Kidney glomerular epithelial cell (primary cell): ENCODE data around the gene MLLT3.
A peak's percentile ranks its signal among the peaks of the same experiment; 100 is the strongest.

Experiments used
- DNase-seq: peaks from one replicate; lab custom pipeline; 2025; lab: John Stamatoyannopoulos, UW

Gene MLLT3

GRCh38 chr9:20625003-20625349, 2.7 kb upstream of the MLLT3 start:
- DNase-seq: no peak

- DNase-seq: peak; percentile 83
These were observed 2.1 kb upstream of the MLLT3 start for GRCh38 chr9:20624201-20625002.

GRCh38 chr9:20623748-20624124, 1.4 kb upstream of the MLLT3 start:
- no peak for DNase-seq

- no peak for DNase-seq
These were observed 885 bp upstream of the MLLT3 start for GRCh38 chr9:20623021-20623747.

GRCh38 chr9:20621471-20622329, 599 bp downstream of the MLLT3 start:
- peak; percentile 51 for DNase-seq

GRCh38 chr9:20620650-20621470, 1.4 kb downstream of the MLLT3 start:
- peak; percentile 27 for DNase-seq

- peak; percentile 61 for DNase-seq
These were observed 2.7 kb downstream of the MLLT3 start for GRCh38 chr9:20619487-20620200.

GRCh38 chr9:20618361-20618802, 3.9 kb downstream of the MLLT3 start:
- no peak for DNase-seq

GRCh38 chr9:20616808-20617207, 5.5 kb downstream of the MLLT3 start:
- no peak for DNase-seq

- no peak for DNase-seq
These were observed 7.6 kb downstream of the MLLT3 start for GRCh38 chr9:20614602-20615216.

- DNase-seq: peak; percentile 95
These were observed 10.5 kb downstream of the MLLT3 start for GRCh38 chr9:20611691-20612287.

GRCh38 chr9:20610591-20610990, 11.7 kb downstream of the MLLT3 start:
- no peak for DNase-seq

- no peak for DNase-seq
These were observed 13.7 kb downstream of the MLLT3 start for GRCh38 chr9:20608582-20608981.

GRCh38 chr9:20606652-20607051, 15.6 kb downstream of the MLLT3 start:
- DNase-seq: no peak

GRCh38 chr9:20604562-20604961, 17.7 kb downstream of the MLLT3 start:
- no peak for DNase-seq

GRCh38 chr9:20603524-20604268, 18.6 kb downstream of the MLLT3 start:
- DNase-seq: no peak

GRCh38 chr9:20601292-20601691, 21.0 kb downstream of the MLLT3 start:
- no peak for DNase-seq

- DNase-seq: no peak
These were observed 23.1 kb downstream of the MLLT3 start for GRCh38 chr9:20599195-20599594.

GRCh38 chr9:20598367-20598766, 23.9 kb downstream of the MLLT3 start:
- DNase-seq: no peak
